SW480 (cell line): Measurements from ENCODE around the gene TTC39C.
"Not testable (repeated sequence)": the region's sequence is repeated elsewhere in the genome, so short reads cannot be mapped to it uniquely, and the experiment has no call there.

Source experiments
- DNase-seq: peaks from one replicate; pipeline ENCODE4 v3.0.0-alpha.2; 2016; ENCODE audit warnings: low spot score

TTC39C gene

GRCh38 chr18:24138409-24138788, 123.8 kb downstream of the TTC39C start:
- no peak for DNase-seq

GRCh38 chr18:24138789-24139616, 124.4 kb downstream of the TTC39C start, which contains the start of gene CABYR:
TSS of gene CABYR (plus strand) at chr18:24139062. CDS start at chr18:24143115, 4,053 bp downstream.
- peak; percentile 79 for DNase-seq

GRCh38 chr18:24140697-24141096, 126.1 kb downstream of the TTC39C start:
- no peak for DNase-seq

- no peak for DNase-seq
Observed at GRCh38 chr18:24142376-24142775, 127.8 kb downstream of the TTC39C start.

- DNase-seq, result not testable (repeated sequence)
Observed at GRCh38 chr18:24149591-24149990, 135.0 kb downstream of the TTC39C start.

- no peak for DNase-seq
Observed at GRCh38 chr18:24153397-24153796, 138.8 kb downstream of the TTC39C start.

GRCh38 chr18:24157855-24158254, 143.3 kb downstream of the TTC39C start:
- no peak for DNase-seq

- DNase-seq, result peak; percentile 63
Observed at GRCh38 chr18:24160086-24160485, 145.5 kb downstream of the TTC39C start.

GRCh38 chr18:24161304-24161703, 146.8 kb downstream of the TTC39C start:
- no peak for DNase-seq

- no peak for DNase-seq
Observed at GRCh38 chr18:24168496-24168895, 153.9 kb downstream of the TTC39C start.

- peak; percentile 29 for DNase-seq
Observed at GRCh38 chr18:24170360-24170759, 155.8 kb downstream of the TTC39C start.

- DNase-seq, result no peak
Observed at GRCh38 chr18:24173997-24174396, 159.4 kb downstream of the TTC39C start.

- peak; percentile 28 for DNase-seq
Observed at GRCh38 chr18:24176727-24177416, 162.3 kb downstream of the TTC39C start.

- DNase-seq, result no peak
Observed at GRCh38 chr18:24177499-24178133, 163.1 kb downstream of the TTC39C start.

- no peak for DNase-seq
Observed at GRCh38 chr18:24180048-24180447, 165.5 kb downstream of the TTC39C start.

GRCh38 chr18:24181806-24182205, 167.3 kb downstream of the TTC39C start:
- no peak for DNase-seq
